Measurements from ENCODE around the gene PCDHGA7.
"Not testable (repeated sequence)": the region's sequence is repeated elsewhere in the genome, so short reads cannot be mapped to it uniquely, and the experiment has no call there.

The PCDHGA7 gene

DNA sequence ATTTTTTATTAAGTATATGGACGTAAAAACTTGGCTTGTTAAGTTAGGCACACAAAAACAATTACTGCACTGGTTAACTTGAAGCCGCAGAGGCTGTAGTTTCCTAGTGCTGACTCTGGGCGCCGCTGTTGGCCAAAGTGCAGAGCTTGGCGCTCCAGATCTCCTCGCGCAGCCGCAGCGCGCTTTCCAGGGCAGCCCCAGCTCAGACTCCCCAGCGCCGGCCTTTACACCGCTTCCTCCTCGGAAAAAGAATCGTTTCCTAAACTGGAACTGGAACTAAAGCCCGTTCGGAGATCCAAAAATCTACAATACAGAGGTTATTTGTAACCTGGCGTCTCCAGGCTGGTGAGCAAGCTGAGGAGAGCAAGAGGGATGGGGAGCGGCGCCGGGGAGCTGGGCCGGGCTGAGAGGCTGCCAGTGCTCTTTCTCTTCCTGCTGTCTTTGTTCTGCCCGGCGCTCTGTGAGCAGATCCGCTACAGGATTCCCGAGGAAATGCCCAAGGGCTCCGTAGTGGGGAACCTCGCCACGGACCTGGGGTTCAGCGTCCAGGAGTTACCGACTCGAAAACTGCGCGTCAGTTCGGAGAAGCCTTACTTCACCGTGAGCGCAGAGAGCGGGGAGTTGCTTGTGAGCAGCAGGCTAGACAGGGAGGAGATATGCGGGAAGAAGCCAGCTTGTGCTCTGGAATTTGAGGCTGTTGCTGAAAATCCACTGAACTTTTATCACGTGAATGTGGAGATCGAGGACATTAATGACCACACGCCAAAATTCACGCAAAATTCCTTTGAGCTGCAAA is 15.4 kb downstream of the PCDHGA7 start, which contains the start of gene PCDHGB5:
Gene PCDHGB5, plus strand, starts transcription at position 192 of the 796 bp plus-strand sequence. Its CDS starts 181 bp downstream, at position 373.
- in situ Hi-C loops (cut with MboI; ENCODE audit: low sequenced_read_pairs): not testable (repeated sequence)

DNA sequence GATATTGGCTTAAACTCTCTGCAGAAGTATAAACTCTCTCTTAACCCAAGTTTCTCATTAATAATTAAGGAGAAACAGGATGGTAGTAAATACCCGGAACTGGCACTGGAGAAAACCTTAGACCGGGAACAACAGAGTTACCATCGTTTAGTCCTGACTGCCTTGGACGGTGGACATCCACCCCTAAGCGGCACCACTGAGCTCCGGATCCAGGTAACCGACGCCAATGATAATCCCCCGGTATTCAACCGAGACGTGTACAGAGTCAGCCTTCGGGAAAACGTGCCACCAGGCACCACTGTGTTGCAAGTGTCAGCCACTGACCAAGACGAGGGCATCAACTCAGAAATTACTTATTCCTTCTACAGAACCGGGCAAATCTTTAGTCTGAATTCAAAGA is 16.1 kb downstream of the PCDHGA7 start:
- in situ Hi-C loops (cut with MboI; ENCODE audit: low sequenced_read_pairs): no loop called here

DNA sequence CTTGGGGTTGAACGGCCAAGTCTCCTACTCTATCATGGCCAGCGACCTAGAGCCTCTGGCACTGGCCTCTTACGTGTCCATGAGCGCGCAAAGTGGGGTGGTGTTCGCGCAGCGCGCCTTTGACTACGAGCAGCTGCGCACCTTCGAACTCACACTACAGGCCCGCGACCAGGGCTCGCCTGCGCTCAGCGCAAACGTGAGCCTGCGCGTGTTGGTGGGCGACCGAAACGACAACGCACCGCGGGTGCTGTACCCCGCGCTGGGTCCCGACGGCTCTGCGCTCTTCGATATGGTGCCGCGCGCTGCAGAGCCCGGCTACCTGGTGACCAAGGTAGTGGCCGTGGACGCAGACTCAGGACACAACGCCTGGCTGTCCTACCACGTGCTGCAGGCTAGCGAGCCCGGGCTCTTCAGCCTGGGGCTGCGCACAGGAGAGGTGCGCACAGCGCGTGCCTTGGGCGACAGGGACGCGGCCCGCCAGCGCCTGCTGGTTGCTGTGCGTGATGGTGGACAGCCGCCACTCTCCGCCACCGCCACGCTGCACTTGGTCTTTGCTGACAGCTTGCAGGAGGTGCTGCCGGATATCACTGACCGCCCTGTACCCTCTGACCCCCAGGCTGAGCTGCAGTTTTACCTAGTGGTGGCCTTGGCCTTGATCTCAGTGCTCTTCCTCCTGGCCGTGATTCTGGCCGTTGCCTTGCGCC is 17.2 kb downstream of the PCDHGA7 start:
- in situ Hi-C loops (cut with MboI; ENCODE audit: low sequenced_read_pairs): no loop called here

DNA sequence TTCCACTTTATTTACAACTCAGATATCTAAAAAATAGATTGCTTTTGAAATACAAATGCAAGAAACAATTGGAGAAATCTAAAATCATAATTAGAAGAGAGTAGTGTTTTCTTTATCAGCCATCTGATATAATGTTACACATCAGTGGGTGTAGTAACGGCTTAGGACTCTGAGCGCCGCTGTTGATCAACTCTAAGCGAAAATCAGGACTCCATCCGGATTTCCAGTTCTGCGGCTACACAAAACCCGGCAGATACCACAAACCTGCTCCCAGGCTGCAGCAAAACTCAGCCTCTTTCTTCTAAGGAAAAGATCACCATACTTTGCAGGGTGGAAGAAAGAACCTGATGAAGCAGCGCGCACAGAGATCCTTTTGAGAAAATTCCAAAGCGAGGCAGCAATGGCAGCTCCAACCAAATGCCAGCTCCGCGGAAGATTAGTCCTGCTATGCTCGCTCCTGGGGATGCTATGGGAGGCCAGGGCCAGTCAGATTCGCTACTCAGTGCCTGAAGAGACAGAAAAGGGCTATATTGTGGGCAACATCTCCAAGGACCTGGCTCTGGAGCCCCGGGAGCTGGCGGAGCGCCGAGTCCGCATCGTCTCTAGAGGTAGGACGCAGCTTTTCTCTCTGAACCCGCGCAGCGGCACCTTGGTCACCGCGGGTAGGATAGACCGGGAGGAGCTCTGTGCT is 20.2 kb downstream of the PCDHGA7 start, which contains the start of gene PCDHGA9:
Gene PCDHGA9, plus strand, starts transcription at position 226 of the 691 bp plus-strand sequence. Its CDS starts 175 bp downstream, at position 401.
- in situ Hi-C loops (cut with MboI; ENCODE audit: low sequenced_read_pairs): no loop called here

DNA sequence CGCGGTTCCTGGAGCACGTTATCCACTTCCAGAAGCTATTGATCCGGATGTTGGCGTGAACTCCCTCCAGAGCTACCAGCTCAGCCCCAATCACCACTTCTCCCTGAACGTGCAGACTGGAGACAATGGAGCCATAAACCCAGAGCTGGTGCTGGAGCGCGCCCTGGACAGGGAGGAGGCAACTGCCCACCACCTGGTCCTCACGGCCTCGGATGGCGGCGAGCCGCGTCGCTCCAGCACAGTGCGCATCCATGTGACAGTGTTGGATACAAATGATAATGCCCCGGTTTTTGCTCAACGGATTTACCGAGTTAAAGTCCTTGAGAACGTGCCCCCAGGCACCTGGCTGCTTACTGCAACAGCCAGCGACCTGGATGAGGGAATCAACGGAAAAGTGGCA is 20.8 kb downstream of the PCDHGA7 start:
- in situ Hi-C loops (cut with MboI; ENCODE audit: low sequenced_read_pairs): no loop called here

DNA sequence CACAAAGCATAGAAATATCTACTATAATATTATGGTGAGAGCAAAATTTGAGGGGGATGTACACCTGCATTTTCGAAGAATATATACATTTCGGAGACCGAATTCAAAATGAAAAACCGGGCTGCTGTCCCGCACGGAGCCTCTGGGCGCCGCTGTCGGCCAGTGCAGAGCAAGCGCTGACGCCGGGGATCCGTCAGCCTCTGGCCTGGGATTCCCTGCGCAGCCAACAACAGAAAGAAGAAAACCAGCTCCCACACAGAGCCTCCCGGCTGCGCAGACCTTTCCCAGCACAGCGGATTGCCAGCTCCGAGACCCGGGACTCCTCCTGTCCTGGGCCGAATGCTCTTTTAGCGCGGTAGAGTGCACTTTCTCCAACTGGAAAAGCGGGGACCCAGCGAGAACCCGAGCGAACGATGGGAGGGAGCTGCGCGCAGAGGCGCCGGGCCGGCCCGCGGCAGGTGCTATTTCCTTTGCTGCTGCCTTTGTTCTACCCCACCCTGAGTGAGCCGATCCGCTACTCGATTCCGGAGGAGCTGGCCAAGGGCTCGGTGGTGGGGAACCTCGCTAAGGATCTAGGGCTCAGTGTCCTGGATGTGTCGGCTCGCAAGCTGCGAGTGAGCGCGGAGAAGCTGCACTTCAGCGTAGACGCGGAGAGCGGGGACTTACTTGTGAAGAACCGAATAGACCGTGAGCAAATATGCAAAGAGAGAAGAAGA is 25.4 kb downstream of the PCDHGA7 start, which contains the start of gene PCDHGB6:
Gene PCDHGB6, plus strand, starts transcription at position 232 of the 716 bp plus-strand sequence. Its CDS starts 182 bp downstream, at position 414.
- in situ Hi-C loops (cut with MboI; ENCODE audit: low sequenced_read_pairs): not testable (repeated sequence)

DNA sequence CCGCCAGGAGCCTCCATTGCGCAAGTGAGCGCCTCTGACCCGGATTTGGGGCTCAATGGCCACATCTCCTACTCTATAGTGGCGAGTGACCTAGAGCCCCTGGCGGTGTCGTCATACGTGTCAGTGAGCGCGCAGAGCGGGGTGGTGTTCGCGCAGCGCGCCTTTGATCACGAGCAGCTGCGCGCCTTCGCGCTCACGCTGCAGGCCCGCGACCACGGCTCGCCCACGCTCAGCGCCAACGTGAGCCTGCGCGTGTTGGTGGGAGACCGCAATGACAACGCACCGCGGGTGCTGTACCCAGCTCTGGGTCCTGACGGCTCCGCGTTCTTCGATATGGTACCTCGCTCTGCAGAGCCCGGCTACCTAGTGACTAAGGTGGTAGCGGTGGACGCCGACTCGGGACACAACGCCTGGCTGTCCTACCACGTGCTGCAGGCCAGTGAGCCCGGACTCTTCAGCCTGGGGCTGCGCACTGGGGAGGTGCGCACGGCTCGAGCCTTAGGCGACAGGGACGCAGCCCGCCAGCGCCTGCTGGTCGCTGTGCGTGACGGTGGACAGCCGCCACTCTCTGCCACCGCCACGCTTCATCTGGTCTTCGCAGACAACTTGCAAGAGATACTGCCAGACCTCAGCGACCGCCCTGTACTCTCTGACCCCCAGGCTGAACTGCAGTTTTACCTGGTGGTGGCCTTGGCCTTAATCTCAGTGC is 27.2 kb downstream of the PCDHGA7 start:
- in situ Hi-C loops (cut with MboI; ENCODE audit: low sequenced_read_pairs): no loop called here

DNA sequence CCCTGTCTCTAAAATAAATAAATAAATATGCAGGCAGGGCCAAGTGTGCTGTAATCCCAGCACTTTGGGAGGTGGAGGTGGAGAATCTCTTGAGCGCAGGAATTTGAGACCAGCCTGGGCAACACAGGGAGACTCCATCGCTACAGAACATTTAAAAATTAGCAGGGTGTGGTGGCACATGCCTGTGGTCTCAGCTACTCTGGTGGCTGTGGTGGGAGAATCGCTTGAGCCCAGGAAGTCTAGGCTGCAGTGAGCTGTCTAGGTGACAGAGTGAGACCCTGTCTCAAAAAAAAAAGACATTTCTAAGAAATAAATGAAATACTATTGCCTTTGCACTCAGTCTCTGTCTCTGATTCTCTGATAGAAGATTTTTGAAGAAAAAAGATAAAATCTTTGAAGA is 29.0 kb downstream of the PCDHGA7 start:
- in situ Hi-C loops (cut with MboI; ENCODE audit: low sequenced_read_pairs): no loop called here

DNA sequence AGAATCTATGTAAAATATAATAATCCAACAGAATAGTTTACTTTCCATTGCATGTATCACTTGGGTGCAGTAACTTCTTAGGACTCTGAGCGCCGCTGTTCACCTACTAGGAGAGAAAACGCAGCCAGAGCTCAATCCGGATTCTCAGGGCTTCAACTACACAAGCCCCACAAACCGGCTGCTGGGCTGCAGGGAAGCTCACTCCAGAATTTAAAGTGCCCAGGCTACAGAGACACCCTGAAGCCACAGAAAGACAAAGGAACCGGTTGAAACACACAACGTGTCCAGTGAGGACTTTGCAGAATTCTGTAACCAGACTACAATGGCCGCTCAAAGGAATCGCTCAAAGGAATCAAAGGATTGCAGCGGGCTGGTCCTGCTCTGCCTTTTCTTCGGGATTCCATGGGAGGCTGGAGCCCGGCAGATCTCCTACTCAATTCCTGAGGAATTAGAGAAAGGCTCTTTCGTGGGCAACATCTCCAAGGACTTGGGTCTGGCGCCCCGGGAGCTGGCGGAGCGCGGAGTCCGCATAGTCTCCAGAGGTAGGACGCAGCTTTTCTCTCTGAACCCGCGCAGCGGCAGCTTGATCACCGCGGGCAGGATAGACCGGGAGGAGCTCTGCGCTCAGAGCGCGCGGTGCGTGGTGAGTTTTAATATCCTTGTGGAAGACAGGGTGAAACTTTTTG is 30.5 kb downstream of the PCDHGA7 start, which contains the start of gene PCDHGA10:
Gene PCDHGA10, plus strand, starts transcription at position 134 of the 686 bp plus-strand sequence. Its CDS starts 189 bp downstream, at position 323.
- in situ Hi-C loops (cut with MboI; ENCODE audit: low sequenced_read_pairs): no loop called here

DNA sequence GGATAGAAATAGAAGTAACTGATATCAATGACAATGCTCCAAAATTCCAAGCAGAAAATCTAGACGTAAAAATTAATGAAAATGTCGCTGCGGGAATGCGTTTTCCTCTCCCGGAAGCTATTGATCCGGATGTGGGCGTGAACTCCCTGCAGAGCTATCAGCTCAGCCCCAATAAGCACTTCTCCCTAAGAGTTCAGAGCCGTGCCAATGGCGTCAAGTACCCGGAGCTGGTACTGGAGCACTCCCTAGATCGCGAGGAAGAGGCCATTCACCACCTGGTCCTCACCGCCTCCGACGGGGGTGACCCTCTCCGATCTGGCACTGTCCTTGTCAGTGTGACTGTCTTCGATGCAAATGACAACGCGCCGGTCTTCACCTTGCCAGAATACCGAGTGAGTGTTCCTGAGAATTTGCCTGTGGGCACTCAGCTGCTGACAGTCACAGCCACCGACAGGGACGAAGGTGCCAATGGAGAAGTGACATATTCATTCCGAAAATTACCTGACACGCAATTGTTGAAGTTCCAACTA is 31.1 kb downstream of the PCDHGA7 start:
- in situ Hi-C loops (cut with MboI; ENCODE audit: low sequenced_read_pairs): no loop called here

DNA sequence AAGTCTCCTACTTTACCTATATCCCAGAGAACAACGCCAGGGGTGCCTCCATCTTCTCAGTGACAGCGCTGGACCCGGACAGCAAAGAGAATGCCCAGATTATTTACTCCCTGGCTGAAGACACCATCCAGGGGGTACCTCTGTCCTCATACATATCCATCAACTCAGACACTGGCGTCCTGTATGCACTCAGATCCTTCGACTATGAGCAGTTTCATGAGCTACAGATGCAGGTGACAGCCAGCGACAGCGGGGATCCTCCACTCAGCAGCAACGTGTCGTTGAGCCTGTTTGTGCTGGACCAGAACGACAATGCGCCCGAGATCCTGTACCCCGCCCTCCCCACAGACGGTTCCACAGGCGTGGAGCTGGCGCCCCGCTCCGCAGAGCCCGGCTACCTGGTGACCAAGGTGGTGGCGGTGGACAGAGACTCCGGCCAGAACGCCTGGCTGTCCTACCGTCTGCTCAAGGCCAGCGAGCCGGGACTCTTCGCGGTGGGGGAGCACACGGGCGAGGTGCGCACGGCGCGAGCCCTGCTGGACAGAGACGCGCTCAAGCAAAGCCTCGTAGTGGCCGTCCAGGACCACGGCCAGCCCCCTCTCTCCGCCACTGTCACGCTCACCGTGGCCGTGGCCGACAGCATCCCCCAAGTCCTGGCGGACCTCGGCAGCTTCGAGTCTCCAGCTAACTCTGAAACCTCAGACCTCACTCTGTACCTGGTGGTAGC is 32.2 kb downstream of the PCDHGA7 start:
- in situ Hi-C loops (cut with MboI; ENCODE audit: low sequenced_read_pairs): not testable (repeated sequence)

DNA sequence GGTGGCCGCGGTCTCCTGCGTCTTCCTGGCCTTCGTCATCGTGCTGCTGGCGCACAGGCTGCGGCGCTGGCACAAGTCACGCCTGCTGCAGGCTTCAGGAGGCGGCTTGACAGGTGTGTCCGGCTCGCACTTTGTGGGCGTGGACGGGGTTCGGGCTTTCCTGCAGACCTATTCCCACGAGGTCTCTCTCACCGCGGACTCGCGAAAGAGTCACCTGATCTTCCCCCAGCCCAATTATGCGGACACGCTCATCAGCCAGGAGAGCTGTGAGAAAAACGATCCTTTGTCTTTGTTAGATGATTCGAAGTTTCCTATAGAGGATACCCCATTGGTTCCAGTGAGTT is 32.7 kb downstream of the PCDHGA7 start:
- in situ Hi-C loops (cut with MboI; ENCODE audit: low sequenced_read_pairs): not testable (repeated sequence)

DNA sequence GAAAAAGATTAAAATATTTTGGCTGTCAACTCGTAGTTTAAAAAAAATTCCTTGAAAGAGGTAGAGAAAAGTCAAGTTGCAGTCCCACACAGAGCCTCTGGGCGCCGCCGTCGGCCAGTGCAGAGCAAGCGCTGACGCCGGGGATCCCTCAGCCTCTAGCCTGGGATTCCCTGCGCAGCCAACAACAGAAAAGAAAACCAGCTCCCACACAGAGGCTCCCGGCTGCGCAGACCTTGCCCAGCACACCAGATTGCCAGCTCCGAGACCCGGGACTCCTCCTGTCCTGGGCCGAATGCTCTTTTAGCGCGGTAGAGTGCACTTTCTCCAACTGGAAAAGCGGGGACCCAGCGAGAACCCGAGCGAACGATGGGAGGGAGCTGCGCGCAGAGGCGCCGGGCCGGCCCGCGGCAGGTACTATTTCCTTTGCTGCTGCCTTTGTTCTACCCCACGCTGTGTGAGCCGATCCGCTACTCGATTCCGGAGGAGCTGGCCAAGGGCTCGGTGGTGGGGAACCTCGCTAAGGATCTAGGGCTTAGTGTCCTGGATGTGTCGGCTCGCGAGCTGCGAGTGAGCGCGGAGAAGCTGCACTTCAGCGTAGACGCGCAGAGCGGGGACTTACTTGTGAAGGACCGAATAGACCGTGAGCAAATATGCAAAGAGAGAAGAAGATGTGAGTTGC is 35.1 kb downstream of the PCDHGA7 start, which contains the start of gene PCDHGB7:
Gene PCDHGB7, plus strand, starts transcription at position 184 of the 679 bp plus-strand sequence. Its CDS starts 183 bp downstream, at position 367.
- in situ Hi-C loops (cut with MboI; ENCODE audit: low sequenced_read_pairs): not testable (repeated sequence)

DNA sequence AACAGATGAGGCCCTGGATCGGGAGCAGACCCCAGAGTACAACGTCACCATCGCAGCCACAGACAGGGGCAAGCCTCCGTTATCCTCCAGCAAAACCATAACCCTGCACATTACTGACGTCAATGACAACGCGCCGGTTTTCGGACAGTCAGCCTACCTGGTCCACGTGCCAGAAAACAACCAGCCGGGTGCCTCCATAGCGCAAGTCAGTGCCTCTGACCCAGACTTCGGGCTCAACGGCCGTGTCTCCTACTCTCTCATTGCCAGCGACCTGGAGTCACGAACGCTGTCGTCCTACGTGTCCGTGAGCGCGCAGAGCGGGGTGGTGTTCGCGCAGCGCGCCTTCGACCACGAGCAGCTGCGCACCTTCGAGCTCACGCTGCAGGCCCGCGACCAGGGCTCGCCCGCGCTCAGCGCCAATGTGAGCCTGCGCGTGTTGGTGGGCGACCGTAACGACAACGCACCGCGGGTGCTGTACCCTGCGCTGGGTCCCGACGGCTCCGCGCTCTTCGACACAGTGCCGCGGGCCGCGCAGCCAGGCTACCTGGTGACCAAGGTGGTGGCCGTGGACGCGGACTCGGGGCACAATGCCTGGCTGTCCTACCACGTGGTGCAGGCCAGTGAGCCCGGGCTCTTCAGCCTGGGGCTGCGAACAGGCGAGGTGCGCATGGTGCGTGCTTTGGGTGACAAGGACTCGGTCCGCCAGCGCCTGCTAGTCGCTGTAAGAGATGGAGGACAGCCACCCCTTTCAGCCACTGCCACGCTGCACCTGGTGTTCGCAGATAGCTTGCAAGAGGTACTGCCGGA is 36.7 kb downstream of the PCDHGA7 start:
- in situ Hi-C loops (cut with MboI; ENCODE audit: low sequenced_read_pairs): no loop called here

DNA sequence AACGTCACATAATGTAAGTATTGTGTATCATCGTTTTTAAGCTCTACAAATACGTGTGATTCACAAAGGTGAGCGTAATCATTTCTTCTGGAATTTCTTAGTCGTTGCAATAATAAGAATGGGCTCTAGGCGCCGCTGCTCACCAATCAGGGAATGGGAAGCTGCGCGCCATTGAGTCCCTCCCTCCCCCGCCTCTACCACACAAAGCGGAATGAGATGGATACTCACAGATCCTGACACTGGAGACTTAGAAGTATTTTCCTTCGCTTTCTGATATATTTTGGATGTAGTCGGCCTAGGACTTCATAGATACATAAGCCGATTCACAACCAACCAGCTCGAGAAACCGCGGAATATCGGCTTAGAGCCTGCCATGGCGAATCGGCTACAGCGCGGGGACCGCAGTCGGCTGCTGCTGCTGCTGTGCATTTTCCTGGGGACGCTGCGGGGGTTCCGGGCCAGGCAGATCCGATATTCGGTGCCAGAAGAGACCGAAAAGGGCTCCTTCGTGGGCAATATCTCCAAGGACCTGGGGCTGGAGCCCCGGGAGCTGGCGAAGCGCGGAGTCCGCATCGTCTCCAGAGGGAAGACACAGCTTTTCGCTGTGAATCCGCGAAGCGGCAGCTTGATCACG is 38.4 kb downstream of the PCDHGA7 start, which contains the start of gene PCDHGA11:
Gene PCDHGA11, plus strand, starts transcription at position 197 of the 634 bp plus-strand sequence. Its CDS starts 177 bp downstream, at position 374.
- in situ Hi-C loops (cut with MboI; ENCODE audit: low sequenced_read_pairs): no loop called here

DNA sequence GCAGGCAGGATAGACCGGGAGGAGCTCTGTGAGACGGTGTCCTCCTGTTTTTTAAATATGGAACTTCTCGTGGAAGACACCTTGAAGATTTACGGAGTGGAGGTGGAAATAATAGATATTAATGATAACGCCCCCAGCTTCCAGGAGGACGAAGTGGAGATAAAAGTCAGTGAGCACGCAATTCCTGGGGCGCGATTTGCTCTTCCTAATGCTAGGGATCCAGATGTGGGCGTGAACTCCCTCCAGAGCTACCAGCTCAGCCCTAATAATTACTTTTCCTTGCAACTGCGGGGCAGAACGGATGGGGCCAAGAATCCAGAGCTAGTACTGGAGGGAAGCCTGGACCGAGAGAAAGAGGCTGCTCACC is 38.9 kb downstream of the PCDHGA7 start:
- in situ Hi-C loops (cut with MboI; ENCODE audit: low sequenced_read_pairs): no loop called here

Data from HL-60/S4 treated with retinoic acid at 250 ng/mL for 4 days and 3 days (cell line).